Stomach (tissue), 19 donors: ENCODE measurements around the gene DNAJC5G. TPM values are rescaled to one million over a fixed set of nuclear protein-coding genes. Genes with fewer than 3 reads are reported as not detected.

Experiments
- DNase-seq, 2 donors: peaks; one replicate each; pipeline versions ENCODE4 v3.0.0 to v3.0.0-alpha.2; 2013 to 2019
- H3K27ac ChIP-seq, 5 donors: fragments of 200-600 bp in 4 of 5; sonication (generic) in 4 of 5; one replicate each; pipeline ENCODE4 v1.5.1; 2013 to 2019; ENCODE audit warnings: mild to moderate bottlenecking in 1 of 5, moderate library complexity in 1 of 5
- H3K27me3 ChIP-seq, 3 donors: fragments of 200-600 bp; sonication (generic); one replicate each; pipeline ENCODE4 v1.5.1; 2017 to 2019; ENCODE audit warnings: mixed run types in 1 of 3
- H3K36me3 ChIP-seq, 4 donors: fragments of 200-600 bp; sonication (generic); 1 replicate in 3 of 4; 2 replicates in 1 of 4; pipeline ENCODE4 v1.5.1; 2016 to 2019
- H3K4me1 ChIP-seq, 4 donors: fragments of 200-600 bp; sonication (generic); one replicate each; pipeline ENCODE4 v1.5.1; 2016 to 2019
- H3K4me3 ChIP-seq, 4 donors: fragments of 200-600 bp; sonication (generic) in 3 of 4; one replicate each; pipeline ENCODE4 v1.5.1; 2016 to 2019; ENCODE audit warnings: mild to moderate bottlenecking in 1 of 4
- H3K9me3 ChIP-seq, 4 donors: fragments of 200-600 bp; sonication (generic); one replicate each; pipeline ENCODE4 v1.5.1; 2016 to 2019
- EP300 ChIP-seq: sonication (generic); formaldehyde crosslinking; IDR thresholded peaks from one replicate; pipeline ENCODE4 v1.6.1; 2017; ENCODE audit warnings: antibody characterized with exemption
- POLR2A ChIP-seq, 4 donors: fragments of 450-650 bp; IDR thresholded peaks; one replicate each; pipeline ENCODE4 v1.6.1; 2016; ENCODE audit warnings: antibody characterized with exemption in 4 of 4, control low read depth in 2 of 4, mild to moderate bottlenecking in 1 of 4, moderate library complexity in 1 of 4
- POLR2AphosphoS5 ChIP-seq, 3 donors: sonication (generic); formaldehyde crosslinking; IDR thresholded peaks; one replicate each; pipeline ENCODE4 v1.6.1; 2016; ENCODE audit warnings: antibody characterized with exemption in 3 of 3
- WGBS, 5 donors: extraction: QIAGEN DNeasy Blood & Tissue Kit in 3 of 5; methylation state at CpG; one replicate each; pipeline versions ENCODE4 v1.1.5 to v1.1.7; 2013 to 2018; 5-methylcytosine and 5-hydroxymethylcytosine counted together
- intact Hi-C: fragments of 100-400 bp; cut with DNase I; formaldehyde crosslinking; loops from one replicate; pipeline ENCODE4 v1.15.1; 2023; ENCODE audit warnings: low total_unique reads
- long read RNA-seq, 10 donors: transcript quantifications; one replicate each; lab custom pipeline, GENCODE V29; 2026
- polyA plus RNA-seq, 3 donors: library from polyadenylated mRNA; stranded (reverse); fragments of 200-250 nt; gene quantifications; one replicate each; pipeline ENCODE4 v1.2.3, GENCODE V29; 2013
- total RNA-seq, 5 donors: library from RNA; depleted of rRNA; stranded (reverse); fragments of >200 nt; gene quantifications; one replicate each; pipeline versions ENCODE4 v1.1.0 to v1.2.3, GENCODE V29; 2014 to 2016
- TF ChIP-seq, protein P1 (sequence below), 7 experiments: fragments of 450-650 bp in 4 of 7; fragments of 200-600 bp in 3 of 7; sonication (generic) in 3 of 7; IDR thresholded peaks; one replicate each; pipeline ENCODE4 v1.5.1; 2016 to 2019; ENCODE audit warnings: antibody characterized with exemption in 7 of 7, control low read depth in 2 of 7, mild to moderate bottlenecking in 1 of 7
- donor health status: healthy with polysubstance abuse.
- donor health status: Bipolar disorder and iron deficiency.
- donor health status: healthy.

DNAJC5G gene
- not detected for total RNA-seq
- not detected for polyA plus RNA-seq
- long read RNA-seq, donor 1, result 0 reads
- long read RNA-seq, donor 2, result 0 reads
- long read RNA-seq, donor 3, result 0 reads
- long read RNA-seq, donor 4, result 0 reads
- long read RNA-seq, donor 5, result 0 reads
- long read RNA-seq, donor 6, result 0 reads
- long read RNA-seq, donor 7, result 0 reads
- long read RNA-seq, donor 8, result 0 reads
- long read RNA-seq, donor 9, result 0 reads
- long read RNA-seq, donor 10, result 0 reads

GRCh38 chr2:27275211-27276150 lies at the start of gene DNAJC5G:
Gene DNAJC5G (plus strand): TSS chr2:27275433. CDS start chr2:27276729, 1,296 bp downstream.
- H3K27me3 ChIP-seq, result peaks cover 0 to 62% (median 0%) of the 10 kb centered on the region in 3 donors
- H3K4me3 ChIP-seq, result no peak within 1 kb of the TSS
- intact Hi-C loops, result no loop called here
- no peak within 1 kb of the TSS for H3K27ac ChIP-seq
- no peaks in the 10 kb centered on the region for H3K36me3 ChIP-seq
- TF ChIP-seq EP300, result no peak
- TF ChIP-seq, protein P1, sequence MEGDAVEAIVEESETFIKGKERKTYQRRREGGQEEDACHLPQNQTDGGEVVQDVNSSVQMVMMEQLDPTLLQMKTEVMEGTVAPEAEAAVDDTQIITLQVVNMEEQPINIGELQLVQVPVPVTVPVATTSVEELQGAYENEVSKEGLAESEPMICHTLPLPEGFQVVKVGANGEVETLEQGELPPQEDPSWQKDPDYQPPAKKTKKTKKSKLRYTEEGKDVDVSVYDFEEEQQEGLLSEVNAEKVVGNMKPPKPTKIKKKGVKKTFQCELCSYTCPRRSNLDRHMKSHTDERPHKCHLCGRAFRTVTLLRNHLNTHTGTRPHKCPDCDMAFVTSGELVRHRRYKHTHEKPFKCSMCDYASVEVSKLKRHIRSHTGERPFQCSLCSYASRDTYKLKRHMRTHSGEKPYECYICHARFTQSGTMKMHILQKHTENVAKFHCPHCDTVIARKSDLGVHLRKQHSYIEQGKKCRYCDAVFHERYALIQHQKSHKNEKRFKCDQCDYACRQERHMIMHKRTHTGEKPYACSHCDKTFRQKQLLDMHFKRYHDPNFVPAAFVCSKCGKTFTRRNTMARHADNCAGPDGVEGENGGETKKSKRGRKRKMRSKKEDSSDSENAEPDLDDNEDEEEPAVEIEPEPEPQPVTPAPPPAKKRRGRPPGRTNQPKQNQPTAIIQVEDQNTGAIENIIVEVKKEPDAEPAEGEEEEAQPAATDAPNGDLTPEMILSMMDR (IDR thresholded peaks at IDR 0.05), result no peak
- TF ChIP-seq POLR2A (IDR thresholded peaks at IDR 0.05), result no peak
- no peak for DNase-seq
- peaks cover 0 to 7% (median 0%) of the 10 kb centered on the region in 4 donors for H3K4me1 ChIP-seq
- WGBS, 5 donors, result 79 to 85% (median 83%) methylated on average over 36 to 39 of the region's 39 CpGs
- no peaks in the 10 kb centered on the region for H3K9me3 ChIP-seq

- H3K4me3 ChIP-seq, result no peak overlapping the region
- H3K9me3 ChIP-seq, result no peaks in the 10 kb centered on the region
- intact Hi-C loops, result no loop called here
- H3K27ac ChIP-seq, result no peak overlapping the region
- peaks cover 67 to 98% (median 95%) of the 10 kb centered on the region in 4 donors for H3K36me3 ChIP-seq
- no peaks in the 10 kb centered on the region for H3K27me3 ChIP-seq
- no peak for TF ChIP-seq EP300
- TF ChIP-seq, protein P1 (IDR thresholded peaks at IDR 0.05), result no peak
- TF ChIP-seq POLR2A (IDR thresholded peaks at IDR 0.05), result no peak
- TF ChIP-seq POLR2AphosphoS5 (IDR thresholded peaks at IDR 0.05), result no peak
- WGBS, 5 donors, result 93 to 99% (median 94%) methylated on average over 9 of the region's 9 CpGs
- DNase-seq, result no peak
- no peaks in the 10 kb centered on the region for H3K4me1 ChIP-seq
Observed at GRCh38 chr2:27225526-27225925, 49.7 kb upstream of the DNAJC5G start.

GRCh38 chr2:27227501-27227900 lies 47.7 kb upstream of the DNAJC5G start:
- Histone ChIP-seq H3K27me3 (no peaks in the 10 kb centered on the region), H3K4me1 (no peaks in the 10 kb centered on the region), H3K27ac (no peak overlapping the region), H3K36me3 (peaks cover 67 to 100% (median 100%) of the 10 kb centered on the region in 4 donors), H3K4me3 (no peak overlapping the region), H3K9me3 (no peaks in the 10 kb centered on the region)
- intact Hi-C loops, result no loop called here
- 76 to 83% (median 81%) methylated on average over 2 of the region's 2 CpGs for WGBS, 5 donors
- TF ChIP-seq EP300, result no peak
- TF ChIP-seq POLR2AphosphoS5 (IDR thresholded peaks at IDR 0.05), result no peak
- TF ChIP-seq, protein P1 (IDR thresholded peaks at IDR 0.05), result no peak
- TF ChIP-seq POLR2A (IDR thresholded peaks at IDR 0.05), result no peak
- DNase-seq, result no peak

DNA sequence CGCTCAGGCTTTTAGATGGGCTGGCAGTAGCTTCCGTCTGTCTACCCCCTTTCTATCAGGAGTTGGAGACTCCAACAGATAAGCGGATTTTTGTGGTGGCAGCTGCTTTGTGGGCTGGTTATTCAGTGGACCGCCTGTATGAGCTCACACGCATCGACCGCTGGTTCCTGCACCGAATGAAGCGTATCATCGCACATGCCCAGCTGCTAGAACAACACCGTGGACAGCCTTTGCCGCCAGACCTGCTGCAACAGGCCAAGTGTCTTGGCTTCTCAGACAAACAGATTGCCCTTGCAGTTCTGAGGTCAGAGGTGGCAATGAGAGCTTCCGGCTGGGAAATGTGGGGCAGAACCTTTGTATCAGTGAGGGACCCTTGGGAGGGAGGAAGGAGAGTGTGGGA lies 43.3 kb upstream of the DNAJC5G start:
- H3K27ac ChIP-seq, result no peak overlapping the region
- no peak for DNase-seq
- H3K4me1 ChIP-seq, result no peaks in the 10 kb centered on the region
- peaks cover 77 to 100% (median 100%) of the 10 kb centered on the region in 4 donors for H3K36me3 ChIP-seq
- WGBS, 5 donors, result 93 to 97% (median 96%) methylated on average over 12 to 13 of the region's 13 CpGs
- H3K27me3 ChIP-seq, result no peaks in the 10 kb centered on the region
- H3K4me3 ChIP-seq, result no peak overlapping the region
- intact Hi-C loops, result no loop called here
- no peaks in the 10 kb centered on the region for H3K9me3 ChIP-seq
- TF ChIP-seq EP300 (no peak), POLR2AphosphoS5 (IDR thresholded peaks at IDR 0.05) (no peak), POLR2A (IDR thresholded peaks at IDR 0.05) (no peak)
- TF ChIP-seq, protein P1 (IDR thresholded peaks at IDR 0.05), result no peak
